Breast epithelium (tissue), 3 donors: ENCODE results near the gene RIOK2.

Experiments used
- CTCF ChIP-seq, 3 donors: fragments of 450-650 bp; IDR thresholded peaks; one replicate each; pipeline ENCODE4 v1.5.1; 2016 to 2017; ENCODE audit warnings: antibody characterized with exemption in 3 of 3, mild to moderate bottlenecking in 3 of 3, moderate library complexity in 3 of 3
- POLR2A ChIP-seq: fragments of 450-650 bp; IDR thresholded peaks from one replicate; pipeline ENCODE4 v1.6.1; 2016; ENCODE audit warnings: antibody characterized with exemption, mild to moderate bottlenecking, moderate library complexity
- POLR2AphosphoS5 ChIP-seq, 3 donors: sonication (generic); formaldehyde crosslinking; IDR thresholded peaks; one replicate each; pipeline ENCODE4 v1.6.1; 2017; ENCODE audit warnings: antibody characterized with exemption in 3 of 3

GRCh38 chr5:97135868-97136267, 47.2 kb downstream of the RIOK2 start:
- TF ChIP-seq CTCF (IDR thresholded peaks at IDR 0.05) (no peak), POLR2A (no peak), POLR2AphosphoS5 (IDR thresholded peaks at IDR 0.05) (no peak)
